MM.1S (cell line): Measurements from ENCODE around the gene ERFL.

Experiments used
- DNase-seq: peaks from one replicate; pipeline ENCODE4 v3.0.0-alpha.2; 2015
- H2AFZ ChIP-seq: fragments of 300-600 bp; sonication (generic); 2 replicates; pipeline ENCODE4 v1.6.0; 2016; ENCODE audit warnings: antibody characterized with exemption, low read length
- H3F3A ChIP-seq: fragments of 300-600 bp; sonication (generic); 2 replicates; pipeline ENCODE4 v1.6.1; 2016; ENCODE audit warnings: mild to moderate bottlenecking, antibody characterized with exemption, low read length, moderate library complexity, mixed read lengths; ENCODE audit not compliant: insufficient read depth
- H3K27ac ChIP-seq: fragments of 300-600 bp; sonication (generic); 2 replicates; pipeline ENCODE4 v1.5.1; 2016; ENCODE audit warnings: mild to moderate bottlenecking, low read length
- H3K27me3 ChIP-seq: fragments of 300-600 bp; sonication (generic); replicated peaks from 2 replicates; pipeline ENCODE4 v1.6.0; 2016; ENCODE audit warnings: low read length; ENCODE audit not compliant: insufficient read depth
- H3K36me3 ChIP-seq: fragments of 300-600 bp; sonication (generic); replicated peaks from 2 replicates; pipeline ENCODE4 v1.6.1; 2016; ENCODE audit warnings: mild to moderate bottlenecking, low read length, mixed read lengths; ENCODE audit not compliant: insufficient read depth
- H3K4me1 ChIP-seq: fragments of 300-600 bp; sonication (generic); 2 replicates; pipeline ENCODE4 v1.6.1; 2016; ENCODE audit warnings: low read length, mixed read lengths
- H3K4me2 ChIP-seq: fragments of 300-600 bp; sonication (generic); 2 replicates; pipeline ENCODE4 v1.6.0; 2016; ENCODE audit warnings: low read depth, low read length
- H3K4me3 ChIP-seq: fragments of 300-600 bp; sonication (generic); 2 replicates; pipeline ENCODE4 v1.5.1; 2016; ENCODE audit warnings: low read length, mixed read lengths
- H3K79me2 ChIP-seq: fragments of 300-600 bp; sonication (generic); 2 replicates; pipeline ENCODE4 v1.6.1; 2016; ENCODE audit warnings: mixed run types, low read length, mixed read lengths
- H3K9ac ChIP-seq: fragments of 300-600 bp; sonication (generic); 2 replicates; pipeline ENCODE4 v1.6.1; 2016; ENCODE audit warnings: low read length, mixed read lengths
- H3K9me2 ChIP-seq: fragments of 300-600 bp; sonication (generic); replicated peaks from 2 replicates; pipeline ENCODE4 v1.6.1; 2016; ENCODE audit warnings: mild to moderate bottlenecking, low read length, mixed read lengths; ENCODE audit not compliant: insufficient read depth
- H3K9me3 ChIP-seq: fragments of 300-600 bp; sonication (generic); replicated peaks from 2 replicates; pipeline ENCODE4 v1.6.1; 2016; ENCODE audit warnings: mild to moderate bottlenecking, low read length, mixed read lengths; ENCODE audit not compliant: insufficient read depth
- H4K20me1 ChIP-seq: fragments of 300-600 bp; sonication (generic); 2 replicates; pipeline ENCODE4 v1.6.1; 2016; ENCODE audit warnings: mild to moderate bottlenecking, low read length, moderate library complexity, mixed read lengths; ENCODE audit not compliant: insufficient read depth
- EZH2 ChIP-seq: fragments of 300-600 bp; sonication (generic); optimal IDR thresholded peaks from 2 replicates; pipeline ENCODE3; 2017; ENCODE audit warnings: low read depth, mild to moderate bottlenecking, antibody characterized with exemption, low read length, mixed read lengths
- EZH2phosphoT487 ChIP-seq: fragments of 300-600 bp; sonication (generic); IDR thresholded peaks from 2 replicates; pipeline ENCODE4 v1.6.1; 2018; ENCODE audit warnings: antibody characterized with exemption, low read length
- TF ChIP-seq, protein P1 (sequence below): fragments of 300-600 bp; sonication (generic); IDR thresholded peaks from 2 replicates; pipeline ENCODE4 v1.5.1; 2016; ENCODE audit warnings: antibody characterized with exemption, low read length, mixed read lengths

ERFL gene

DNA sequence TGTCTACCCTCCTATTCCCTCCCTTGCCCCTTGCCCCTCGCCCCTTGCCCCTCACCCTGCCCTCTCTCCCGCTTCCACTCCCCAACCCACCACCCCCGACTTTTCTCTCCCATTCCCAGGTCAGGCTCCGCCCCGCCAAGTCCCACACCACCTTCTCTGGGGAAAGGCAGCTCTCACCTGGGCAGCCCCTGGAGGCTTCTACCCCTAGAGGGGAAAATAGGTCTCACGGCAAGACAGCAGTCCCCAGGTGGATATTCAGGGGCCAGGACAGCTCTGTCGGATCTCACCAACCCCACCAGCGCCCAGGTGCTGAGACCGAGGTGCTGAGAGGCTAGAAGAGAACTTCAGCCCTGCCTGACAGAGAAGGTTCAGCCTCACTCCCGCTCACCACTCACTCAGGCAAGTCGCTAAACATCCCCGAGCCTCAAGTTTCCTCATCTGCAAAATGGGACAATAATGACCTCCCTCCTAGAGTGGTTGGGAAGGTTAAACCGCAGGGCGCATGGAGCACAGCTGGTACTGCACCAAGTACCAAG lies 1.4 kb upstream of the ERFL start:
- no peaks in the 10 kb centered on the region for H3F3A ChIP-seq
- no peak overlapping the region for H3K9ac ChIP-seq
- H3K36me3 ChIP-seq = no peaks in the 10 kb centered on the region
- TF ChIP-seq EZH2 (no peak), EZH2phosphoT487 (no peak)
- TF ChIP-seq, protein P1, sequence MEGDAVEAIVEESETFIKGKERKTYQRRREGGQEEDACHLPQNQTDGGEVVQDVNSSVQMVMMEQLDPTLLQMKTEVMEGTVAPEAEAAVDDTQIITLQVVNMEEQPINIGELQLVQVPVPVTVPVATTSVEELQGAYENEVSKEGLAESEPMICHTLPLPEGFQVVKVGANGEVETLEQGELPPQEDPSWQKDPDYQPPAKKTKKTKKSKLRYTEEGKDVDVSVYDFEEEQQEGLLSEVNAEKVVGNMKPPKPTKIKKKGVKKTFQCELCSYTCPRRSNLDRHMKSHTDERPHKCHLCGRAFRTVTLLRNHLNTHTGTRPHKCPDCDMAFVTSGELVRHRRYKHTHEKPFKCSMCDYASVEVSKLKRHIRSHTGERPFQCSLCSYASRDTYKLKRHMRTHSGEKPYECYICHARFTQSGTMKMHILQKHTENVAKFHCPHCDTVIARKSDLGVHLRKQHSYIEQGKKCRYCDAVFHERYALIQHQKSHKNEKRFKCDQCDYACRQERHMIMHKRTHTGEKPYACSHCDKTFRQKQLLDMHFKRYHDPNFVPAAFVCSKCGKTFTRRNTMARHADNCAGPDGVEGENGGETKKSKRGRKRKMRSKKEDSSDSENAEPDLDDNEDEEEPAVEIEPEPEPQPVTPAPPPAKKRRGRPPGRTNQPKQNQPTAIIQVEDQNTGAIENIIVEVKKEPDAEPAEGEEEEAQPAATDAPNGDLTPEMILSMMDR = no peak
- no peaks in the 10 kb centered on the region for H3K79me2 ChIP-seq
- H3K27me3 ChIP-seq = peaks cover 92% of the 10 kb centered on the region
- H2AFZ ChIP-seq = no peak overlapping the region
- no peak overlapping the region for H3K4me2 ChIP-seq
- peaks cover 7% of the 10 kb centered on the region; the same call in 1 of the 2 replicates for H3K4me1 ChIP-seq
- no peaks in the 10 kb centered on the region for H3K9me3 ChIP-seq
- no peak overlapping the region for H3K4me3 ChIP-seq
- H4K20me1 ChIP-seq = no peaks in the 10 kb centered on the region
- H3K27ac ChIP-seq = no peak overlapping the region
- no peak for DNase-seq
- no peaks in the 10 kb centered on the region for H3K9me2 ChIP-seq

DNA sequence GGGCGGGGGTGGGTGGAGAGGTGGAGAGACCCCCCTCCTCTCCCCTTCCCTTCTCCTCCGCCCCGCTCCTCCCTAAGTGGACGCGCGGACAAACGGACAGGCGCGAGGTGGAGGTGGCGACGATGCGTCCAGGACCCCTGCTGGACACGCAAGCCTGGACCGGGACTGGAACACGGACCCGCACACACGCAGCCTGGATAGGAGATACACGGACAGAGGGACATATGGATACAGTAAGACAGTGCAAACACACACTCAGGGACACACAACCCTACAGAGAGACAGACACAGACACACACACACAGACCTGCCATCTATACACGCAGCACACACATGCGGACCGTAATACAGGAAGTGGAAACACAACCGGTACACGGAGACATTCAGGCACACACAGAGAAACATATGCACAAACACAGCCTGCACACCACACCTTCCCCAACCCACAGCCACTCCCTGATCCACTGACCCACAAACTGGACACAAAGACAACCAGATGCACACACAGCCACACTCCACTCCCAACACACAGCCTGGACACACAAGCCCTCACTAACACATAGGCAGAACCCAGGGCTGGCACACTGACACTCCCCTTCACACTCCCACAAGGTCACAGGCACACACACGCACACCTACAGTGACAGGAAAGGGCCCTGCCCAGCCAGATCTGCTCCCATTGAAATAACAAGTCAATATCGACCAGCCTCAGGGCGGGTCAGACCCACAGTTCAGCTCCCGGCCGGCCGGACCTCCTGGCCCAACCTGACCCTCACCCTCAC lies 696 bp upstream of the ERFL start:
- H2AFZ ChIP-seq = peak overlapping the region; percentile 74
- H3K4me1 ChIP-seq = peaks cover 7% of the 10 kb centered on the region; the same call in 1 of the 2 replicates

DNA sequence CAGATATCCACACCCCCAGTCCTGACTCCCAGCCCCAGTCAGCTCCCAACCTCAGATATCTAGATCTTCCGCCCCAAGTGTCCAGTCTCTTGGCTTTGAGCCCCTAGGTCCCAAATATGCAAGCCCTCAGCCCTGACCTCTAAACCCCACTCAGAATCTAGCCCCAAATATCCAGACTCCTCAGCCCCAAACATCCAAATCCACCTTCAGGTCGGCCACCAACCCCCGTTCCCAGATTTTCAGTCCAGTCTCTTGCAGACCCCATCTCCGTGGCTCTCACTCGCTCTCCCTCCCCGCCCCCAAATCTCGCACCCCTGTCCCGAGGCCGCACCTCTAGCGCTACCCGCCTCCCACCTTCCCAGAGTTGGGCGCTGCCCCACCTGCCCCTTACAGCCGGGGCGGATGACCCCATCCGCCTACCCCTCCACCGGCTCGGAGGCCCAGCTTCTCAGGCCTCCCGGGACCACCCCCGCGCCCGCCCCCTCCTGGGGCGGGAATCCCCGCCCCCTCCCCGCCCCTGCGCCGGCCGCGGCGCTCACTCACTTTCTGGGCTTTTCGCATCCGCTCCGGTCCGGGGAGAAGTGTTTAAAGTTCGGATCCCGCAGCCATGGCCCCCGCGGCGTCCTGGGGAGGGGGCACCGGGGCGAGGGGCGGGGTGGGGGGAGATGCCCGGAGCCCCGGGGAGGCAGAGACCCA lies 604 bp downstream of the ERFL start:
- Histone ChIP-seq H3K36me3 (no peaks in the 10 kb centered on the region), H3K9ac (no peak overlapping the region), H3F3A (no peaks in the 10 kb centered on the region), H3K9me3 (no peaks in the 10 kb centered on the region), H3K4me3 (peak overlapping the region; percentile 61), H3K9me2 (no peaks in the 10 kb centered on the region), H3K27ac (no peak overlapping the region), H3K4me1 (peaks cover 12% of the 10 kb centered on the region; the same call in 1 of the 2 replicates), H3K4me2 (peak overlapping the region; percentile 96), H2AFZ (no peak overlapping the region), H3K79me2 (no peaks in the 10 kb centered on the region), H4K20me1 (no peaks in the 10 kb centered on the region), H3K27me3 (peaks cover 95% of the 10 kb centered on the region)
- TF ChIP-seq, protein P1 = no peak
- TF ChIP-seq EZH2phosphoT487 = no peak
- no peak for DNase-seq

More for the DNA sequence above, 696 bp upstream of the ERFL start:
- H3F3A ChIP-seq = no peaks in the 10 kb centered on the region
- DNase-seq = no peak
- no peaks in the 10 kb centered on the region for H3K36me3 ChIP-seq
- H3K4me3 ChIP-seq = peak overlapping the region; percentile 61
- H3K9ac ChIP-seq = no peak overlapping the region
- no peaks in the 10 kb centered on the region for H3K9me2 ChIP-seq
- no peaks in the 10 kb centered on the region for H4K20me1 ChIP-seq
- no peak overlapping the region for H3K27ac ChIP-seq
- H3K9me3 ChIP-seq = no peaks in the 10 kb centered on the region
- TF ChIP-seq, protein P1 = no peak
- no peak for TF ChIP-seq EZH2phosphoT487
- no peak for TF ChIP-seq EZH2
- H3K27me3 ChIP-seq = peaks cover 98% of the 10 kb centered on the region
- peak overlapping the region; percentile 96 for H3K4me2 ChIP-seq
- no peaks in the 10 kb centered on the region for H3K79me2 ChIP-seq
